HG03039 (cell line): ENCODE results near the gene SNURF.
"Not testable (repeated sequence)": the region's sequence is repeated elsewhere in the genome, so short reads cannot be mapped to it uniquely, and the experiment has no call there.

Experiments used
- ATAC-seq: cut with Tn5 transposase; IDR thresholded peaks from one replicate; pipeline ENCODE4 v1.9.1; 2021; ENCODE audit warnings: mild to moderate bottlenecking, moderate library complexity; ENCODE audit not compliant: unreplicated experiment

The SNURF gene

DNA sequence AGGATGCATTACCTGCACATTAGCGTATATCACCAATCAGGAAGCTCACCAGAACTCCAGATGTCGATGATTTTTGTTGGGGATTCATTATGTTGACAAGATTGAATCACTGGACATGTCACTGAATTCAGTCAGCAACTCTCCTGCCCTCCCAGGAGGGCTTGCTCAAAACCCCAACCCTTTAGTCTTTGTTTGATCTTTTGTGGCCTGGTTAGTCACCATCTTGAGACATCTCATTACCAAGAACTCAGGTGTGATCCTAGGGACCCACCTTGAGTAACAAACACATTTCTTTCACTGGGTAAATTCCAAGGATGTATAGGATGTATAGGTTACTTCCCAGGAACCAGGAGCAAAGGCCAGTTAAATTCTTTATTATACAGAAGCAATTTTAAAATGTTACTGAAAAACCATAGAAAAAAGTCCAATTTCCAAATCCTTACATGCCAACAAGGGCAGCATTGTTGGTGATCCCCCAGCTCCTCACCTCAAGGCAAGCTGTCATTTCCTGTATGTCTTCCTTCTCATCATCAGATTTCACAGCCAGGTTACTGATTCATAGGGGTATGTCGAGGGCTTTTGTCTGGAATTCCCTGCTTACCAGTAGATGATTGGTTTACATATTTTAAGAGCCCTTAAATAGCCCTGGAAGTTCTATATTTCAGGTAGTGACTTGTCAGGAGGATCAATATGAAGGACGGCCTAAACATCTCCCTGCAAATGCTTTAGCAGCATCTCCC lies 11.7 kb downstream of the SNURF start:
- no peak for ATAC-seq

DNA sequence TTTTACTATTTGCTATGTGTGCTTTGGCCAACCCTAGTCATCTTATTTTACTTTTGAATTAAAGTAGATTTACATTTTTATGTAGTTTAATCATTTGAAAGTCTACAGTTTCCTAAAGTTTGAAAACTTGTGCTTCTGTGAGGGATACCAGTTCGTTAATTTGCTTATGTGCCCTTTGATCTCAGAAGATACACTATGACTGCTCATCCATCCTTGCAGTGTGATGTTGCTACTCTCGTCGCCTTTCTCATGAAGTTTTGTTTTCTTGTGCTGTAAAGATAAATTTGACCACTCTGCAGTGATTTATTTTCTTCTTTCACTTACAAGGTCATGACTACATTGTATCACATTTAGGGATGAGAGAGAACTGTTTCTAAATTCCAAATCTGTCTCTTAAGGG lies 16.3 kb downstream of the SNURF start:
- ATAC-seq, result no peak

DNA sequence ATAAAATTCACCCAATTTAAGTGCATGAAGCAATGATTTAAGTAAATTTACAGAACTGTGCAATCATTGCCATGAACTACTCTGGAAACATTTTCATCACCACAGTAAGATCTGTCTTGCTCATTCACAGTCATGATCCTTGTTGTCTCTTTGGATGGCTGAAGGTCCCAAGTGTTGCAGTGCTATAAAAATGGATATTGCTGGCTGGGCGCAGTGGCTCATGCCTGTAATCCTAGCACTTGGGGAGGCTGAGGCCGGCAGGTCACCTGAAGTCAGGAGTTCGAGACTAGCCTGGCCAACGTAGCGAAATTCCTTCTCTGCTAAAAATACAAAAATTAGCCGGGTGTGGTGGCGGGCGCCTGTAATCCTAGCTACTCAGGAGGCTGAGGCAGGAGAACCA lies 17.0 kb downstream of the SNURF start:
- ATAC-seq, result no peak

DNA sequence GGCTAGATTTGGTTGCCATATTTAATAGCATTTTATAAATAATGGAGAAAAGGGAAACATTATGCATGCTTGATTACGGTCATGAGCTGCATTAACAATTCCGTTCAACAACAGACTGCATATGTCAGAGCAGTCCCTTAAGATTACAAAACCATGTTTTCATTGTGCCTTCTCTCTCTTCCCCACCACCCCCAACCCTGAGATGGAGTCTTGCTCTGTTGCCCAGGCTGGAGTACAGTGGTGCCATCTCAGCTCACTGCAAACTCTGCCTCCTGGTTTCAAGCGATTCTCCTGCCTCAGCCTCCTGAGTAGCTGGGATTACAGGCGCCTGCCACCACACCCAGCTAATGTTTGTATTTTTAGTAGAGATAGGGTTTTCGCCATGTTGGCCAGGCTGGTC lies 17.9 kb downstream of the SNURF start:
- not testable (repeated sequence) for ATAC-seq

DNA sequence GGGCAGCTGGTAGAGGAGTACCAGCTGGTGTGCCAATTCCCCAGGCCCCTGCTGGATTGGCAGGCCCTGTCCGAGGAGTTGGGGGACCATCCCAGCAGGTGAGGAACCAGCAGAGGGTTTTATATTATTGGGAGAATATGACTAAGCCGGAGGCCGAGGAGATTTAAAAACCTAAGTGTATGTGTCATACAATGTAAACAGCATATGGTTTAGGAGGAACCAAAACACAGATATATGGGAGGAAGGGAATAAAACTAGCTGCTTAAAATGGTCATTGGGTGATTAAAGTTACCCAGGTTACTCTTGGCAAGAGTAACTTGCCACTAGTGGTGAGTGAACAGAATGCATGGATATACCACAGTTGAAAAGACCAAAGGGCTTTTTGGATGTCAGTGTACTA lies 22.1 kb downstream of the SNURF start:
- no peak for ATAC-seq

DNA sequence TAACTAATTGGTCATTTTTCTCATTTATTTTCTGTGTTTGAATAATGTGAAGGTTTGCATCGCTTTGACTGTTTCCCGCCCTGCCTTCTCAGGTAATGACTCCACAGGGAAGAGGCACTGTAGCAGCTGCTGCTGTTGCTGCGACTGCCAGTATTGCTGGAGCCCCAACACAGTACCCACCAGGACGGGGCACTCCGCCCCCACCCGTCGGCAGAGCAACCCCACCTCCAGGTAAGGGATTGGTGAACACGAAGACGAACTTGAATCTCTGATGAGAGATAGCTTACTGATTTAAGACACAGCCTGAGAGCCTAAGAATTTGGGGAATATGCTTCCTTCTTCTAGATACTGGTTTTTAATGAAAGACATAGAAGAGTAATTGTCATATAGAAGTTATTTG lies 22.9 kb downstream of the SNURF start:
- ATAC-seq, result no peak

DNA sequence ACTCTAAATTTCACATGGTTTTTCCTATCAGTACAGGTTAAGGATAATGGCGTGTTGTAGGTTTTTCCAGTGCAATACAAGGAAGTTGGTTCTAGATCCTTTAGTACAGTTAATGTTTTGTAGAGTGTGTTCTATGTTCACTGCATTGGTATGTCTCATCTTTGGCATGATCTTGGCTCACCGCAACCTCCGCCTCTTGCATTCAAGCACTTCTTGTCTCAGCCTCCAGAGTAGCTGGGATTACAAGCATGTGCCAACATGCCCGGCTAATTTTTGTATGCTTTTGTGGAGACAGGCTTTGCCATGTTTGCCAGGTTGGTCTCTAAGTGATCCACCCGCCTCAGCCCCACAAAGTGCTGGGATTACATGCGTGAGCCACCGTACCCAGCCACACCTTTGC lies 30.4 kb downstream of the SNURF start:
- ATAC-seq, result no peak

DNA sequence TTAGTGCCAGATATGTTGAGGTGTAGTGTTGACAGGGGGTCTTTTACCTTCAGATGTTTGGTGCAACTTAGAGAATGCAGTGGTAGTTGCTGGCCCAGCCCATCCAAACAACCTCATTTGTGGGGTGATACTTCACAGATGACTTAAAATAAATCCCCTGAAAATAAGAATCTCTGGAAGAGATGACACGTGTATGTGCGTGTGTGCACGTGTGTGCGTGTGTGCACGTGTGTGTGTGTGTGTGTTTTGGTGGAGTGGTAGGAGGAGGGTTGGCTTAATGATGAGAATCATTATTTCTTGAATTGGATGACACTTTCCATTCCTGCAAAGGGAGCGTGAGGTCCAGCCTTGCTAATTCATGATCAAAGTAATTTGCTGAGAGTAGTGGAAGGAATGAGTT lies 31.9 kb downstream of the SNURF start:
- no peak for ATAC-seq
